NOMO-1 treated with dmso at 0.1 percent for 144 hours (cell line): ENCODE data around the gene BRCA2.
A peak's percentile ranks its signal among the peaks of the same experiment; 100 is the strongest.

Source experiments
- DNase-seq: peaks from one replicate; lab custom pipeline; 2025; ENCODE audit not compliant: unreplicated experiment; lab: John Stamatoyannopoulos, UW

Gene BRCA2

DNA sequence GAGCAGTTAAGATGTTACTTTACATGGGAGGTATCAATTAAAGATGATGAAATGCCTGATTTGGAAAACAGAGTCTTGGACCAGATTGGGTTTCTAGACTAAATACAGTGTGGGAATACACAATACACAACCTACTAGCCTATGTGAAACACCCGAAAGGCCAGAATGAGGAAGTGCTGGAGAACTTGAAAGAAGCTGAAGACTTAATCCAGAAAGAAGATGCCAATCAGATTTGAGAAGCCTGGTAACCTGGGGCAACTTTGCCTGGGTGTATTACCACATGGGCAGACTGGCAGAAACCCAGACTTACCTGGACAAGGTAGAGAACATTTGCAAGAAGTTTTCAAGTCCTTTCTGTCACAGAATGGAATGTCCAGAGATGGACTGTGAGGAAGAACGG, 69.4 kb downstream of the BRCA2 start:
- peak; percentile 7 for DNase-seq

DNA sequence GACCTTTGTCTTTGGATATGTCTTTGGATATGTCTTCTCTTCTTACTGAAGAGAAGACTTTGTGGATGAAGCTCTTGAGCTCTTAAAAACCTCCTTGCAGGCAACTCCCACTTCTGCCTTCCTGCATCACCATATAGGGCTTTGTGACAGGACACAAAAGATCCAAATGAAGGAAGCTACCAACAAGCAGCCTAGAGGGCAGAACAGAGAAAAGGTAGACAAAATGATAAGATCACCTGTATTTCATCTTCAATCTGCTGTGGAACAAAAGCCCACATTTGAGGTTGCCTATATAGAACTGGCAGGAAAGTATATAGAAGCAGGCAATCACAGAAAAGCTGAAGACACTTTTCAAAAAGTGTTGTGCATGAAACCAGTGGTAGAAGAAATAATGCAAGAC, 70.1 kb downstream of the BRCA2 start:
- no peak for DNase-seq

DNA sequence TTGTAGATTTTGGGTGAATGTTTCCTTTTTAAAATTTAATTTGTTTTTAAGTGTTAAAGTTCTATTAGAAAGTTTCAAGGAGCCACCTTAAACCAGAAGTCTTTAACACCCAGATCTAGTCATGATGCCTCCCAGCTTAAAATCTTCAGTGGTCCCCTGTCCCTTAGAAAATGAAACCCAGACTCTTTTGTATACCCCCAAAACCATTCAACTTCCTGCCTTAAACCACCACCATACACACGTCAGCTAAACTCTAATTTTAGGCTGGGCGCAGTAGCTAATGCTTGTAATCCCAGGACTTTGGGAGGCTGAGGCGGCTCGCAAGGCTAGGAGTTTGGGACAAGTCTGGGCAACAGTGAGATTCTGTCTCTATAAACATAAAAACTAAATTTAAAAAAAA, 74.7 kb downstream of the BRCA2 start:
- DNase-seq = no peak

DNA sequence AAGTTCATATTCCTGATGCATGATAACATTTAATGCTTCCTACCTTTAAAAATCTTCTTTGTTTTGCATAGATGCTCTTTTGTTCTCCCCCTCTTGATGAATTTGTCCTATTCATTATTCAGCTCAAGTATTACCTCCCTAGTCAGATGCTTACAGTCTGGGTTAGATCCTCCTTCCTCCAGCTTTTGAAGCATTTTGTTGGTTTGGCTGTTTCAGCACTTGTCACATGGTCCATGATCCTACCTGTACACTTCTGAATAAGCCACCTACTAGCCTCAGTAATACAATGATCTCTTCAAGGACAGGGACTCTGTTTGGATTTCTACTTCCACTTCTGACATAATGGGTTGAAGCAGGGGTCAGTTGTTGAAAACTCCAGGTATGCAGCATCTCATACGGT, 75.2 kb downstream of the BRCA2 start:
- DNase-seq = no peak

DNA sequence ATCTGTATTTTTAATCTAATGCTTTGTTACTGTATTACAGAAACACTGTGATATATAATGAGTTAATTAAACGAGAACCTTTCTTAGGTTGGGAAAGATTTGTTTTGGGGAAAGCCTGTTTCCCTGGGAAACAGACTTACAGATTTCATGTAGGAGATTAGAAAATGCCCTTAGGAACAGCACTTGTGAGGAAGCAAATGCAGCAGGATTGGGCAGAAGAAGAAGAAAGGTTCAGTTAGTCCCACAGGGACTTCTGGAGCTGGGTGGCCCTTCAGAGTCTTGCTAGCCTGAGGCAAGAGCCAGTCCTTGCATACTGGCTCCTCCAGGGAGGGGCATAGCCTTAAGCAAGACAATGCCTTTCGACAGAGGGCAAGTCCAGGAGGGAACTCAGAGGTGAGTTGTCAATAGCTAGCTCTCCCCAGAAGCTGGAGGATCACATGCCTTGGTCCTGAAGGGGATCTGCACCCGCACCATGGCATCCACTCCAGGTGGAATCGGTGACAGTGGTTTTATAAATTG, 75.9 kb downstream of the BRCA2 start:
- DNase-seq = no peak

DNA sequence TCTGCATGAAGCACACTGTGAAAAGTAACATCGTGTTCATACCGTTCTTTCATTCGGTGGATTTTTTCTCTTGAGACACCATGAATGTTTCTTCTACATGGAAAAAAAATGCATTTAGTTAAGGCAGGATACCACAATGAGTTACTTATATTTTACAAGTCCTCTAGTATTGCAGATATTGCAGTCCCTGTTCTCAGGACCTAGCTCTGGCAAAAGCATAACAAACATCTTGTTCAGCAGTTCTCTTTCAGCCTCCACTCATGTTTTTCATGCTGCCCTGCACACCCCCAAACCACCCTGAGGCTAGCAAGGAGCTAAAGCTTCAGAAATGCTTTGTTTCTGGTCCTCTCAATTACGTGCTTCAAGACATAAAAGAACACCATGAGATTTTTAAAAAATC, 87.8 kb downstream of the BRCA2 start:
- DNase-seq = no peak

DNA sequence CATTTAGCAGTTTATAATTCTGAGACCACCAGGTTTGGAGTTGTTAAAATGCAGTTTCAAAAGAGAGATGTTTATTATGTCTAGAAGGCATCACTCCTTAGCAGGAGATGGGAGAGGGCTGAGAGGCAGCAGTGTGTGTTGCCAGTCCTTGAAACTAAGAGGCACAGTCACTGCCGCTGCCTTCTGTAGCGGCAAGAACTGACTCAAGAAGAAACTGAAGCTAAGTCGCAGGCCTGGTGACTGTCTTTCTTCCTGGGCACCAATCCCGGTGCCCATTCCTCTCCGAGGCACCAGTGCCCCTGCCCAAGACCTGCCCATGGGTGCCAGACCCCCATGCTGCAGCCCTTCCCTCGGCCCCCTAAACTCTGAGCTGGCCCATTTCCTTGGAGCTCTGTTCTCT, 92.5 kb downstream of the BRCA2 start:
- DNase-seq = no peak

DNA sequence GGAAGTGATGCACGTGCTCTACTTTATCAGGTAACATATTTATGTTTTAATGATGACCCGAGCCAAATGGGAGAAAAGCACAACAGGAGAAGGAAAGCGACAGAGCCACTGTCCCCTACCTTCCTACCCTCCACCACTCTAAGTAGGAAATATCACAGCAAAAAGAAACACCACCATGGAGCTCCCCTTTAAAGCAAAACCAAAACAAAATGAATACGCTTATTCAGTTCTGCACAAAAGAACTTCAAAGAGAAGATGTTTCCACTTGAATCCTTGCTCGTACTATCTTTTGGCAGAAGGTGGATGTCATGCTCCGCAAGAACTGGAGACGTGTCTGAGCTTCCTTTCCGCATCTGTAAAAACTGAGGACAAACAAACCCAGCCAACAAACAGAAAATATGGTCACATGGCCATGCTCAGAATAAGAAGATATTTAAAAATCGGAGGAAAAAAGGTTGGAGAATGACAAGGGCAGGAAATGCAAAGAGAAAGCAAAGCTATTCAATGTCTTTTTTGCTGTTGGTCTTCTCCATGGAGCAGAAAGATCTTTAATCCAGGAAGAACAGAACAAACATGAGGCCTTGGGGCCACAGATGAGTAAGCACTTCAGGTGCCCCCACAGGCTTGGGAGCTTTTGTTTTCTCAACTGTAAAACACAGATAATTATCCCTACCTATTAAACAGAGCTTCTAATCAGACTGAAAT, 93.1 kb downstream of the BRCA2 start:
- DNase-seq = no peak

DNA sequence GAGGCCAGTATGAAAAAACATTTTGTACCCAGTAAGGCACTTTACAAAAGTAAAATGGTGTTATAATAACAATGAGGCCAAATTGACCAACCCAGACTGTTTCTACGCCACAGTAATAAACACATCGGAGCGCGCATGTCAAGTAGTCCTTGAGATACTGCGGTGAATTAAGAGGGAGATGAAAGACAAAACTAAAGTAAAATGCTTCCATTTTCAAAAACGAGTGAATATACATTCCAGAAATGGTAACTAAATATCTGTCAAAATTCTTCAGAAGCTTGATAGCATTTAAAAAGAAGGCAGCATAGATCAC, 93.6 kb downstream of the BRCA2 start:
- DNase-seq = no peak

DNA sequence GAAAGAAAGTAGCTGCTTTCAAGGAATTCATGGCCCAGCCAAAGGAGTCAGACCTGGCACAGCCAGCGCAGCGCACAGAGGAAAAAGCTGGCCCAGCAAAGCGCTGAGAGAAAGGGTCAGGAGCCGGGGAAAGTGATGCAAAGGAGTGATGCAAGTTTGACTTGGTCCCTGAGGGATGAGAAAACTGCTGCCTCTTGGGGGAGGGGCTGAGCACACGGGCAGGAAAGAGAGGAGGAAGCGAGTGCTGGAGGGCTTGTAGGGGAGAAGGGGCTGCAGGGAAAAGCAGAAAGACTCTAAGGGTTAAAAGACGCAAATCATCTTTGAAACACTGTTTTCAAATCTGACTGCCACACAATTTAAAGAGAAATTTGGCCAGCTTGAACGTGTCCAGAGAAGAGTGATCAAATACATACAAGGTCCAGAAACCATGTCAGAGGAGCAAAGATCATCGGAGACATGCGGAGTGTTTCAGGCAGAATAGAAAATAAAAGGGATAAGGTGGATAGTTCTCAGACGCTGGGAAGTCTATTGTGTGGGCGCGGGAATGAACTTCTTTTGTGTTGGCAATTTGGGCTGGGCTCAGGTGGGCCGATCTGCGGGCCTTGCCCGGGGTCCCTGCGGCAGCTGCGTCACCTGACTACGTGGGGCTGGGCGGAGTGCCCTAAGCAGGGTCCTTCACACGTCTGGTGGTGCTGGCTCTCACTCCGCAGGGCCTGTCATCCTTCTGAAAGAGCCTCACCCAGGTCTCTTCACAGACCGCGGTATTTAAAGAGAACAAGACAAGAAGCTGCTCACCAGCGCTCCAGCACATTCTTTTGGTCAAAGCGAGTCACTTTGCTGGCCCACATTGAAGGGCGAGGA, 94.5 kb downstream of the BRCA2 start:
- DNase-seq = no peak

DNA sequence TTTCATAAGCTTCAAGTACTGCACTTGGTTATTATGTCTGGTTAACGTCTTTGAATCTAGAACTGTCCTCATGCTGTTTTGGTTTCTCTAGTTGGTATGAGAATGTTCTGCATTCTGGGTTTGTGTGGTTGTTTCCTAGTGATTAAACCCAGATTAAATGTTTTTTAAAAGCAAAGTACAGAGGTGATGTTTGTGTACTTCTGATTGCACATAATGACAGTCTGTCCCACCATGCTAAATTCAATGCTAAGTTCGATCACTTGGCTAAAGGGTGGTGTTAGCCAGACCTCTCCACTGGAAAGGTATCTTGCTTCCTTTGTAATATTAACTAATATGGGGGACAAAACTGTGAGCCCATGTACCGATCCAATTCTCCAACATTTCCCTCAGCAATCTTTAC, 98.0 kb downstream of the BRCA2 start:
- DNase-seq = no peak

DNA sequence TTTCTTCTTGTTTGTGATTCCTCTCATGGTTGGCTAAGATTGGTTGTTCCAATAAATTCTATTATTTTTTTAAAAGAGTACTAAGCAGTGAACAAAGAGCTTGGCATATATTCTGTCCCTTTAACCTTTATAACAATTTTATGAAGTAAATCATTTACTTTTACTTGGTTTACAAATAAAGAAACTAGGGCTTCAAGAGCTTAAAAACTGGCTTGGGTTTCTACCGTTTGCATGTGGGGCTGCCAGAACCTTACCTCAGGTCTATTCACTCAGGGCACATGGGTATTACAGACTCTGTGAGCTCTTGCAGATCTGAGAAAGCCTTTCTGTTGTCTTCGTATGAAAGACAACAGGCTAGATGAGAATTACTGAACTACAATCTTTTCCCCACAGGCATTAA, 99.3 kb downstream of the BRCA2 start:
- no peak for DNase-seq

DNA sequence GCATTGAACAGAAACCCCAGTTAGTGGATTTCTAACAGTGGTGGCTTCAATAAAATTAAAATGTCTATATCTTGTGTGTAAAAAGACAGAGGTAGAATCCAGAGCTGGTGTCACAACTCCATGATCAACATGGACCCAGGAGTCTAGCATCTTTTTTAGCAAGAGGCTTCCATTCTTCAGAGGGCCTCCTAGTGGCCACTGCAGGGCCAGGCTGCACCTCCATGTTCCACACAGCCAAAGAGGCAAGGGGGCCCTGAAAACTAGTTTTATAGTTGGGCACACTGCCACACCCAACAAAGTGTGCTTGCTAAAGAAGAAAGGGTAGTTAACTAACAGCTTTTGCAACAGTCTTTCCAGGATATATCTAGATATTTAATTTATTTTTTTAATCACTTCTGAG, 99.7 kb downstream of the BRCA2 start:
- DNase-seq = no peak

DNA sequence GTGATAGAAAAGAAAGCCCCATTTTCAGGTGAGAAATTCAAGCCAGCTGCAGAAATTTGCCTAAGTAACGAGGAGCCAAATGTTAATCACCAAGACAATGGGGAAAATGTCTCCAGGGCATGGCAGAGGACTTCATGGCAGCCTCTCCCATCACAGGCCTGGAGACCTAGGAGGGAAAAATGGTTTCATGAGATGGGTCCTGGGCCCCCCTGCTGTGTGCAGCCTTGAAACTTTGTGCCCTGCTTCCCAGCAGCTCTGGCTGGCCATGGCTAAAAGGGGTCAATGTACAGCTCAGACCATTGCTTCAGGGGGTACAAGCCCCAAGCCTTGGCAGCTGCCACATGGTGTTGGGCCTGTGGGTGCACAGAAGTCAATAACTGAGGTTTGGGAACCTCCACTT, 102.7 kb downstream of the BRCA2 start:
- no peak for DNase-seq

DNA sequence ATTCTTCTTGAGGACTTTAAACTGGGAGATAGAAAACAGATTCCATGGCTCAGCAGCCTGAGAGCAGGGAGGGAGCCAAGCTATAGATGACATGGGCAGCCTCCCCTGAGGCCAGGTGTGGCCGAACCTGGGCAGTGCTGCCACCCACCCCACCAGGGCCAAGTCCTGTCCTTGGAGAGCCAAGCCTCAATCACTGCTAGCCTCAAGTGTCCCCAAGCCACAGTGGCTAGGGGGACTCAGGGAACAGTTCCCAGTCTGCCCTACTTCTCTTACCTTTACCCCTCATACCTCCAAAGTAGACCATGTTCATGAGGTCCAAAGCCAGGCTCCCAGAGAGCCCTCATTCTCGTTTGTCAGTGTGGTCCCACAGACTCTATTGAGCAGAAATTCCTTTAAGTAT, 104.6 kb downstream of the BRCA2 start:
- DNase-seq = no peak

DNA sequence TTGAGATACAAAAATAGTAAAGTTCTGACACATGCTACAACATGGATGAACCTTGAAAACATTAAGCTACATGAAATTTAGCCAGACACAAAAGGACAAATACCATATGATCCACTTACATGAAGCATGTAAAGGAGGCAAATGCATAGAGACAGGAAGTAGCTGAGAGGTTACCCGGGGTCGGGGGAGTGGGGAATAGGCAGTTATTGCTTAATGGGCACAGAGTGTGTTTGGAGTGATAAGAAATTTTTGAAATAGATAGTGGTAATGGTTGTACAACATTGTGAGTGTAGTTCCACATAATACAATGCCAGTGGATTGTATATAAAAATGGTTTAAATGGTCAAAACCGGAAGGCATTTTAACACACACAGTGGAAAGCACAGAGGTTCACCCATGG, 108.3 kb downstream of the BRCA2 start:
- DNase-seq = peak; percentile 14

DNA sequence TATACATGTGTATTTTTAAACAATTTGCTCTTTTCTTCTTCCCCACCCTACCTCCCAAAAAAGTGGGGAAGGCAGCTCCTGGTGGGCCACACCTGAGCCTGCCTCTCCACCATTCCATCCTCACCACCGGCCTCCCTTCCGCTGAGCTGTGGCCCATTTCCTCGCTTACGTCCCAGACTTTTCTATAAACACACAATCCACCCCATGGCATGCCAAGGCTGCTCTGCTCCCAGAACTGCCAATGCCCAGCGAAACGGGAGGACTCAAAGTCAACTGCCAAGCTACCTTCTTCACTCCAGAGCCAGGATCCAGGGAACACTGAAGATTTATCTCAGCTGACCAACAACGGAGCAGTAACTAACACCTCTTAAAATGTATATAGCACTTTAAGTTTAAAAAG, 109.8 kb downstream of the BRCA2 start:
- no peak for DNase-seq

DNA sequence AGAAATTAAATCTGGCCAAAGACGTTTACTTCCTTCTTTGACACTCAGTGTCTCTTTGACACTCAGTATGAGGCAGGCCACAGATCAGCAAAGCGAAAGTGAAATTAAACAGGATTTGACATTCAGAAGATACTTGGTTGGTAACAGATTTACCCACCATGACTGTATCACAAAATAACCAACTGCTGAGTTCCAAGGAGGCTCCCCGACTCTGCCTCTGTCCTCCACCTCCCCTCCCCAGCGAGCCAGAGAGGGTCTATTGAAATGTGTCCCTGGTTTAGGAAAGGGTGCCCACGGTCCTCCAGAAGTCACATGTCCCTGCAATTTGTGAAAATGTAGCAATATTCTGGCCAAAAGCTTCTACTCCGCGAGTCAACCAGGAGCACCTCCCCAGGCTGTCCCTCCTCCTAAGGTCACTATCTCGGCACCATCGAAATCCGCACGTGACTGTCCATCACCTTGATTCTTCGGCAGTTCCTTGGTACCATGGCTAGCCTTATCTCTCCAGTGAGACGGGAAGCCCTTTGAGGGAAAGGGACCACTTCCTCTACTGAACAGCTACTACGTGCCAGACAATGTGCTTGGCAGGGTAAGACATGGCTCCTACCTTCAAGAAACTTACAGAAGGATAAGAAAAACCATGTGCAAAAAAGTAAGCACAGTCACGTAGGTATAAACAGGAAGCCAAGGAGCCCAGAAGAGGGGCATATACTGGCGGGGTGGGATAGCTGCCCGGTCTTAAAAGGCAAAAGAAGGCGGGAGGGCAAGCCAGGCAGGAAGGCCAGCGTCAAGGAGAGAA, 111.1 kb downstream of the BRCA2 start:
- DNase-seq = peak; percentile 82

DNA sequence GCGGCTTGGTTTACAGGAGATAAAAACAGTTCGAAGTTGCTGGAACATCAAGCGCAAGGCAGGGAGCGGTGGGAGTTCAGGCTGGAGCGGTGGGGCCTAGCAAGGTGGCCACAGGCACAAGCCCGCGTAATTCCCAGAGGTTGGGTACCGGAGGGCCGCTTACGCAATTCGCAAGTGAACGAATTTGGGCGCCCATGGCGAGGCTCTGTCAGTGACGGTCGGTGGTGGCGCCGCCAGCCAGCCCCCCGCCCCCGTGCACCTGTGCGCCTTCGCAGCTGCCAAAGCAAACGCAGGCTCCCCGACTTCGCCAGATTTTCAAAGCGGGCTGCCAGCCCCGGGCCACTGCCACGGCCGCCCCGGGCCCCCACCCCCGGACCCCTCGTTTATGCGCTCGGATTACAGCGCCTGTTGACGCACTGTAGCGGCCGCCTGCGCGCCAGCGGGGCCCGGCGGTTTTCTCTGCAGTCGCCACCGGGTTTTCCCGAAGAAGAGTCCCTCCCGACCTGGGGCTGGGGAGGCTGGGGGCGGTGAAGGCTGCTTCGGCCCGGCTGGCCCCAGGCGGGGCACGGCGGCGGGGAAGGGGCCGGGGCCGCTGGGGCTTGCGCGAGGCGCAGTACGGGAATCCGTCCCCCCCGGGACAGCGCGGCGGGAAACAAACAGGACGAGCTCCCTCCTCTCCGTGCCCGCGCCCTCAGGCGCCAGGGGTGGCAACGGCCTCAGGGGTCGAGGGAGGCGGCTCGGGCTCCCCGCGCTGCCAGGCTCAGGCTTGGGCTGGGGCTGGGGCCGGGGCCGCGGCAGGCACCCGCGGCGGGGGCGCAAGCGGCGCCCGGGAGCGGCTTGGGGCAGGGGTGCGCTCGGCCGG, 111.9 kb downstream of the BRCA2 start:
- DNase-seq = peak; percentile 46

DNA sequence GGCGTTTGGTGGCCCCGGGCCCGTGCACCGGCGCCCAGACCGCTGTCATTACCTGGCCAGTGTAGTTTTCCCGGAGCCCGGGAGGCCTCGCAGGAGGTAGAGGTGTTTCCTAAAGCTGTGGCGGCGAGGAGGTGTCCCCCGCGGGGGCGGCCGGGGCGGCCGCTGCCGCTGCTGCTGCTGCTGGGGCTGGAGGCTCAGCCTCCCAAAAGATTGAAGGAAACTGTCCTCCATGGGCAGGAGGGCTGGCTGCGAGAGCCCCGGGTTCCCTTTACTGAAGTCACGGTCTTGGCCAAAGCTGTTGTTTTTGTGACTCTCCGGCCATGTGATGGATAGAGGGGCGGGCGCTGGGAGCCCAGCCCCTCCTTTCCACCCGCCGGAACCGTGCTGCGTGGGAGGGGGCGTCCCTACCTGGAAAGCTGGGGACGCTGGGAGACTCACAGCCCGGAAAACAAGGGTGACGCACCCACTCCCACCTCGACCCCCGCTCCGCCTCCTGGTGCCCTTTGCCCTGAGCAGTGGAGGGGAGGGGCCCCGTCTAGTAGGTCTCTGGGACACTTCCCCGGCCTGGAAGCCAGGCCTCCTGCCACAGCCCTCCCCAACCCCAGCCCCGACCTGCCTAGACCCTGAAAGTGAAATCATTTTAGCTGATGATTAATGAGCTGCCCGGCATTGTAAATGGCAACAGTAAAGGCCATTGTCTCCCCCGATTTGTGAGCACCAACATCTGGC, 112.7 kb downstream of the BRCA2 start, which contains the start of gene N4BP2L1:
Gene N4BP2L1 (minus strand): TSS at position 279 of the 729 bp plus-strand sequence. CDS start 48 bp downstream, at position 231.
- peak; percentile 59 for DNase-seq
